Neural cell (in vitro differentiated cells): Measurements from ENCODE around the gene FLVCR1. TPM values are rescaled to one million over a fixed set of nuclear protein-coding genes. Genes with fewer than 3 reads are reported as not detected.

Experiments used
- H2AFZ ChIP-seq: fragments of 200-600, 300-800 bp; sonication (generic), shearing (Covaris generic); 2 replicates; pipeline ENCODE4 v1.6.0; 2014; ENCODE audit warnings: low read depth, mild to moderate bottlenecking, antibody characterized with exemption, low read length, moderate library complexity
- H3F3A ChIP-seq: fragments of 200-600 bp; shearing (Covaris generic); 2 replicates; pipeline ENCODE4 v1.6.1; 2016; ENCODE audit warnings: mild to moderate bottlenecking, moderate library complexity, mixed read lengths, antibody characterized with exemption, low read length; ENCODE audit not compliant: insufficient read depth, poor library complexity, severe bottlenecking
- H3K27ac ChIP-seq: fragments of 200-600, 300-800 bp; sonication (generic), shearing (Covaris generic); 2 replicates; pipeline ENCODE4 v1.5.1; 2014; ENCODE audit warnings: mild to moderate bottlenecking, low read length, moderate library complexity
- H3K27me3 ChIP-seq: fragments of 300-800, 200-600 bp; sonication (generic), shearing (Covaris generic); 2 replicates; pipeline ENCODE4 v1.6.0; 2014; ENCODE audit warnings: mild to moderate bottlenecking, low read depth, low read length, moderate library complexity; ENCODE audit not compliant: insufficient read depth
- H3K36me3 ChIP-seq: fragments of 300-800, 200-600 bp; sonication (generic), shearing (Covaris generic); 2 replicates; pipeline ENCODE4 v1.5.1; 2014; ENCODE audit warnings: mild to moderate bottlenecking, antibody characterized with exemption, low read length, moderate library complexity; ENCODE audit not compliant: insufficient read depth
- H3K4me2 ChIP-seq: fragments of 300-800, 200-600 bp; sonication (generic), shearing (Covaris generic); 2 replicates; pipeline ENCODE4 v1.6.0; 2014; ENCODE audit warnings: mild to moderate bottlenecking, low read length
- H3K4me3 ChIP-seq: fragments of 300-800, 200-600 bp; sonication (generic), shearing (Covaris generic); 2 replicates; pipeline ENCODE4 v1.5.1; 2014; ENCODE audit warnings: mild to moderate bottlenecking, low read length, moderate library complexity
- H3K79me2 ChIP-seq: fragments of 200-600 bp; shearing (Covaris generic); replicated peaks from 2 replicates; pipeline ENCODE4 v1.6.0; 2014; ENCODE audit warnings: mild to moderate bottlenecking, low read length, moderate library complexity; ENCODE audit not compliant: insufficient read depth
- H3K9ac ChIP-seq: fragments of 300-800, 200-600 bp; sonication (generic), shearing (Covaris generic); 2 replicates; pipeline ENCODE4 v1.6.1; 2016; ENCODE audit warnings: mild to moderate bottlenecking, low read length, mixed read lengths
- H3K9me2 ChIP-seq: fragments of 200-600 bp; shearing (Covaris generic); 2 replicates; pipeline ENCODE4 v1.6.1; 2016; ENCODE audit warnings: mild to moderate bottlenecking, low read length, mixed read lengths; ENCODE audit not compliant: insufficient read depth
- H3K9me3 ChIP-seq: fragments of 200-600, 300-800 bp; sonication (generic), shearing (Covaris generic); 2 replicates; pipeline ENCODE4 v1.6.1; 2016; ENCODE audit warnings: mild to moderate bottlenecking, mixed run types, low read length, moderate library complexity, mixed read lengths
- H4K20me1 ChIP-seq: fragments of 200-600 bp; shearing (Covaris generic); 2 replicates; pipeline ENCODE4 v1.6.1; 2016; ENCODE audit warnings: mild to moderate bottlenecking, mixed run types; ENCODE audit not compliant: insufficient read depth
- EP300 ChIP-seq: fragments of 450-650 bp; conservative IDR thresholded peaks from 2 replicates; pipeline ENCODE4 v1.6.1; 2014; ENCODE audit warnings: antibody characterized with exemption, mild to moderate bottlenecking, moderate library complexity; ENCODE audit not compliant: poor library complexity, severe bottlenecking
- EZH2 ChIP-seq: fragments of 200-600, 300-800 bp; shearing (Covaris generic), sonication (generic); IDR thresholded peaks from 2 replicates; pipeline ENCODE4 v1.6.1; 2014; ENCODE audit warnings: antibody characterized with exemption, low read length, borderline replicate concordance, mild to moderate bottlenecking; ENCODE audit not compliant: insufficient read depth, poor library complexity, severe bottlenecking
- MXI1 ChIP-seq: fragments of 450-650 bp; conservative IDR thresholded peaks from 2 replicates; pipeline ENCODE4 v1.6.1; 2014; ENCODE audit warnings: antibody characterized with exemption, mild to moderate bottlenecking; ENCODE audit not compliant: poor library complexity, severe bottlenecking
- POLR2AphosphoS5 ChIP-seq: IDR thresholded peaks from 2 replicates; pipeline ENCODE4 v1.6.1; 2012
- RAD21 ChIP-seq: fragments of 450-650 bp; conservative IDR thresholded peaks from 2 replicates; pipeline ENCODE4 v1.6.1; 2014; ENCODE audit warnings: antibody characterized with exemption, mild to moderate bottlenecking, moderate library complexity
- SMC3 ChIP-seq: fragments of 450-650 bp; conservative IDR thresholded peaks from 2 replicates; pipeline ENCODE4 v1.6.1; 2014; ENCODE audit warnings: antibody characterized with exemption, mild to moderate bottlenecking, moderate library complexity; ENCODE audit not compliant: poor library complexity
- TAF1 ChIP-seq: IDR thresholded peaks from 2 replicates; pipeline ENCODE4 v1.6.1; 2012; ENCODE audit warnings: low read depth
- polyA plus RNA-seq: library from polyadenylated mRNA; depleted of rRNA; stranded (reverse); fragments of >200 nt; gene quantifications from 2 replicates; pipeline ENCODE4 v1.2.3, GENCODE V29; 2014
- TF ChIP-seq, protein P1 (sequence below): IDR thresholded peaks from 2 replicates; pipeline ENCODE4 v1.6.1; 2012; ENCODE audit warnings: borderline replicate concordance
- TF ChIP-seq, protein P2 (sequence below): fragments of 450-650 bp; IDR thresholded peaks from 2 replicates; pipeline ENCODE4 v1.5.1; 2014; ENCODE audit warnings: antibody characterized with exemption, mild to moderate bottlenecking, moderate library complexity; ENCODE audit not compliant: poor library complexity, severe bottlenecking

FLVCR1 gene
- polyA plus RNA-seq, 1 donor from 2014 or later = 37.8 TPM

DNA sequence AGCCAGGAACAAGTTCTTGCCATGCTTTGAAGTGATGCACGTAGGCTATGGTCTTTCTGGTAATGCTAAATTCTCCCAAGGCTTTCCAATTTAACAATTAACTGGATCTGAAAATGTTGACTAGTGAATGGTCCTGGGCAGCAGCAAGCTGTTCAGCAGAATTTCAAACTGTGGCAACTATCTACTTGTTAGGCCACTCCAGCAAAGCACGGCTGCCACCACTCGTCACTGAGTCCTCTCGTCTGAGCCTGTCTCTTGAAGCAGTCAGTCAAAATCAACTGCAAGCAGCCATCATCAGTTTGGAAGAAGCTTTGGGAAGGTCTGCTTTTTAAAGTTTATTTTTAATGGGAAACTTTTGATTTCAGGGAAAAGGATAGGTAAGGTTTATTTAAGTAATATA, 6.1 kb downstream of the FLVCR1 start:
- H3K27me3 ChIP-seq = no peaks in the 10 kb centered on the region
- peaks cover 34% of the 10 kb centered on the region for H3K79me2 ChIP-seq
- no peak overlapping the region for H3K4me2 ChIP-seq
- no peaks in the 10 kb centered on the region for H3K9me2 ChIP-seq
- H3K27ac ChIP-seq = no peak overlapping the region
- H3K36me3 ChIP-seq = peaks cover 4% of the 10 kb centered on the region
- peak overlapping the region; percentile 19 for H3K4me3 ChIP-seq
- no peak overlapping the region for H2AFZ ChIP-seq
- no peaks in the 10 kb centered on the region for H4K20me1 ChIP-seq
- no peak overlapping the region for H3K9ac ChIP-seq
- TF ChIP-seq, protein P1, sequence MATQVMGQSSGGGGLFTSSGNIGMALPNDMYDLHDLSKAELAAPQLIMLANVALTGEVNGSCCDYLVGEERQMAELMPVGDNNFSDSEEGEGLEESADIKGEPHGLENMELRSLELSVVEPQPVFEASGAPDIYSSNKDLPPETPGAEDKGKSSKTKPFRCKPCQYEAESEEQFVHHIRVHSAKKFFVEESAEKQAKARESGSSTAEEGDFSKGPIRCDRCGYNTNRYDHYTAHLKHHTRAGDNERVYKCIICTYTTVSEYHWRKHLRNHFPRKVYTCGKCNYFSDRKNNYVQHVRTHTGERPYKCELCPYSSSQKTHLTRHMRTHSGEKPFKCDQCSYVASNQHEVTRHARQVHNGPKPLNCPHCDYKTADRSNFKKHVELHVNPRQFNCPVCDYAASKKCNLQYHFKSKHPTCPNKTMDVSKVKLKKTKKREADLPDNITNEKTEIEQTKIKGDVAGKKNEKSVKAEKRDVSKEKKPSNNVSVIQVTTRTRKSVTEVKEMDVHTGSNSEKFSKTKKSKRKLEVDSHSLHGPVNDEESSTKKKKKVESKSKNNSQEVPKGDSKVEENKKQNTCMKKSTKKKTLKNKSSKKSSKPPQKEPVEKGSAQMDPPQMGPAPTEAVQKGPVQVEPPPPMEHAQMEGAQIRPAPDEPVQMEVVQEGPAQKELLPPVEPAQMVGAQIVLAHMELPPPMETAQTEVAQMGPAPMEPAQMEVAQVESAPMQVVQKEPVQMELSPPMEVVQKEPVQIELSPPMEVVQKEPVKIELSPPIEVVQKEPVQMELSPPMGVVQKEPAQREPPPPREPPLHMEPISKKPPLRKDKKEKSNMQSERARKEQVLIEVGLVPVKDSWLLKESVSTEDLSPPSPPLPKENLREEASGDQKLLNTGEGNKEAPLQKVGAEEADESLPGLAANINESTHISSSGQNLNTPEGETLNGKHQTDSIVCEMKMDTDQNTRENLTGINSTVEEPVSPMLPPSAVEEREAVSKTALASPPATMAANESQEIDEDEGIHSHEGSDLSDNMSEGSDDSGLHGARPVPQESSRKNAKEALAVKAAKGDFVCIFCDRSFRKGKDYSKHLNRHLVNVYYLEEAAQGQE = no peak
- no peaks in the 10 kb centered on the region for H3K9me3 ChIP-seq
- no peaks in the 10 kb centered on the region for H3F3A ChIP-seq

DNA sequence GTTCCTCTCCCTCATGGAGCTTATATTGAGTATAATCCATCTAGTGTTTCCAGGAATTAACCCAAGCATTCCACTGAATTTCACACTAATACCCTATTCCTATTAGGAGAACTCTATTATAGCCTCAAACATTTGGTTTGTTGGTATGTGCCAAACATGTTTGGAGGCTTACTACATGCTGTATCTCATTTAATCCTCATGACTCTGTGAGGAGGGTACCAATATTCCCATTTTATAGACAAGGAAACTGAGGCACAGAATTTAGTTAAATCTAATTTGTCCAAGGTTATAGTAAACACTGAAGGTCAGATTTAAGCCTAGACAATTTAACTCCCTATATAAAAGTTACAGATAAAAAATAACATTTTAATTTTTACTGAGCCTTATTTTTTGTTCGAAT, 9.1 kb downstream of the FLVCR1 start:
- Histone ChIP-seq H2AFZ (no peak overlapping the region), H3K27ac (no peak overlapping the region), H3K79me2 (peaks cover 8% of the 10 kb centered on the region), H4K20me1 (no peaks in the 10 kb centered on the region), H3K4me3 (no peak overlapping the region), H3K9me2 (no peaks in the 10 kb centered on the region), H3K4me2 (no peak overlapping the region), H3K9me3 (no peaks in the 10 kb centered on the region), H3K9ac (no peak overlapping the region), H3F3A (no peaks in the 10 kb centered on the region), H3K27me3 (no peaks in the 10 kb centered on the region), H3K36me3 (peaks cover 4% of the 10 kb centered on the region)
- no peak for TF ChIP-seq EZH2
- no peak for TF ChIP-seq RAD21
- no peak for TF ChIP-seq EP300
- TF ChIP-seq, protein P1 = no peak
- no peak for TF ChIP-seq POLR2AphosphoS5
- no peak for TF ChIP-seq MXI1
- no peak for TF ChIP-seq SMC3
- TF ChIP-seq, protein P2, sequence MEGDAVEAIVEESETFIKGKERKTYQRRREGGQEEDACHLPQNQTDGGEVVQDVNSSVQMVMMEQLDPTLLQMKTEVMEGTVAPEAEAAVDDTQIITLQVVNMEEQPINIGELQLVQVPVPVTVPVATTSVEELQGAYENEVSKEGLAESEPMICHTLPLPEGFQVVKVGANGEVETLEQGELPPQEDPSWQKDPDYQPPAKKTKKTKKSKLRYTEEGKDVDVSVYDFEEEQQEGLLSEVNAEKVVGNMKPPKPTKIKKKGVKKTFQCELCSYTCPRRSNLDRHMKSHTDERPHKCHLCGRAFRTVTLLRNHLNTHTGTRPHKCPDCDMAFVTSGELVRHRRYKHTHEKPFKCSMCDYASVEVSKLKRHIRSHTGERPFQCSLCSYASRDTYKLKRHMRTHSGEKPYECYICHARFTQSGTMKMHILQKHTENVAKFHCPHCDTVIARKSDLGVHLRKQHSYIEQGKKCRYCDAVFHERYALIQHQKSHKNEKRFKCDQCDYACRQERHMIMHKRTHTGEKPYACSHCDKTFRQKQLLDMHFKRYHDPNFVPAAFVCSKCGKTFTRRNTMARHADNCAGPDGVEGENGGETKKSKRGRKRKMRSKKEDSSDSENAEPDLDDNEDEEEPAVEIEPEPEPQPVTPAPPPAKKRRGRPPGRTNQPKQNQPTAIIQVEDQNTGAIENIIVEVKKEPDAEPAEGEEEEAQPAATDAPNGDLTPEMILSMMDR = no peak
- no peak for TF ChIP-seq TAF1
